Panc1 (cell line): Measurements from ENCODE around the gene TALDO1.

Source experiments
- POLR2AphosphoS5 ChIP-seq: IDR thresholded peaks from 2 replicates; pipeline ENCODE4 v1.6.1; 2012; ENCODE audit warnings: mild to moderate bottlenecking, low read depth, low read length, moderate library complexity
- SIN3A ChIP-seq: IDR thresholded peaks from 2 replicates; pipeline ENCODE4 v1.6.1; 2012; ENCODE audit warnings: low read depth, mild to moderate bottlenecking, low read length, moderate library complexity, borderline replicate concordance; ENCODE audit not compliant: insufficient read depth
- TF ChIP-seq, protein P1 (sequence below): fragments of 450-650 bp; IDR thresholded peaks from 2 replicates; pipeline ENCODE4 v1.5.1; 2017; ENCODE audit warnings: mild to moderate bottlenecking
- TF ChIP-seq, protein P2 (sequence below), 2 experiments: IDR thresholded peaks; 2 replicates each; pipeline ENCODE4 v1.6.1; 2011 to 2012; ENCODE audit warnings: low read depth in 2 of 2, control low read depth in 1 of 2, low read length in 1 of 2, mild to moderate bottlenecking in 1 of 2, moderate library complexity in 1 of 2; ENCODE audit not compliant: insufficient read depth in 1 of 2

DNA sequence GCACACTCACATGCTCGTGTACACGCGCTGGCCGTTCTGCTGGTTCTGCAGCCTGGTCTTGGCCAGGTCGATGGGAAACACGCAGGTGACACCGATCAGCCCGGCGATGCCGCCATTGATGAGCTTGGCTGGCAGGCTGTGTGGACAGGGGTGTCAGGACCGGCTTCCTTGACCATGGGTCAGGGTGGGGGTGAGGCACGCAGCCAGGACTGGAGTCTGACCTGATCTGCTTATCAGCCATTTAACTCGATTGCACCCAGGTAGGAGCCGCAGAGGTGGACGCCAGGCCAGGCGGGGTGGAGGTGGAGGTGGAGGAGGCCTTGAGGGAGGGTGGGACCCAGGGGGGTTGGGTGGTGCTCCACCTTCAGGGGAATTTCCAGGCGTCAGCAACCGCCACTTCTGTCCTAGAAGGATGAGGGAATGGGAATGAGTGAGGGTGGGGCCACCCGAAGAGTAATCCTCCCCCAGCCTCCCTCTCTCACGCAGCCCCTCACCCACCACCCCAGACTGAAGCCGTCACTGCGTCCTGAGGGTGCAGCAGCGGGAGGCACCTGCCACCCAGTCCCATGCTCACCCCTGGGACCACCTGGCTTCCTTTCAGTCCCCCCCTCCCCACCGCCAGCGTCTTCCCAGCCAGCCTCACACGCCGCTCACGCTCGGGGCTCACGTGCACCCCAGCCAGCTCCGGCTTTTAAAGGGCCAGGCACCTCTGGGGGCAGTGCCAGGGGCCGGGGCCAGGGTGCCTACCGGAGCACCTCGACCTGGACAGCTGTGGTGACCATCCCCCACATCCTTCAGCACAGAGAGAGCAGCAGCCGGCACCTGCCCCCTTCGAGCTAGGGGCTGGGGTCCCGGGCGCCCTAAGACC, 47.7 kb downstream of the TALDO1 start:
- TF ChIP-seq, protein P1, sequence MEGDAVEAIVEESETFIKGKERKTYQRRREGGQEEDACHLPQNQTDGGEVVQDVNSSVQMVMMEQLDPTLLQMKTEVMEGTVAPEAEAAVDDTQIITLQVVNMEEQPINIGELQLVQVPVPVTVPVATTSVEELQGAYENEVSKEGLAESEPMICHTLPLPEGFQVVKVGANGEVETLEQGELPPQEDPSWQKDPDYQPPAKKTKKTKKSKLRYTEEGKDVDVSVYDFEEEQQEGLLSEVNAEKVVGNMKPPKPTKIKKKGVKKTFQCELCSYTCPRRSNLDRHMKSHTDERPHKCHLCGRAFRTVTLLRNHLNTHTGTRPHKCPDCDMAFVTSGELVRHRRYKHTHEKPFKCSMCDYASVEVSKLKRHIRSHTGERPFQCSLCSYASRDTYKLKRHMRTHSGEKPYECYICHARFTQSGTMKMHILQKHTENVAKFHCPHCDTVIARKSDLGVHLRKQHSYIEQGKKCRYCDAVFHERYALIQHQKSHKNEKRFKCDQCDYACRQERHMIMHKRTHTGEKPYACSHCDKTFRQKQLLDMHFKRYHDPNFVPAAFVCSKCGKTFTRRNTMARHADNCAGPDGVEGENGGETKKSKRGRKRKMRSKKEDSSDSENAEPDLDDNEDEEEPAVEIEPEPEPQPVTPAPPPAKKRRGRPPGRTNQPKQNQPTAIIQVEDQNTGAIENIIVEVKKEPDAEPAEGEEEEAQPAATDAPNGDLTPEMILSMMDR, result no peak
- TF ChIP-seq POLR2AphosphoS5, result peak; percentile 42; the same call in 1 of the 2 replicates
- TF ChIP-seq, protein P2, sequence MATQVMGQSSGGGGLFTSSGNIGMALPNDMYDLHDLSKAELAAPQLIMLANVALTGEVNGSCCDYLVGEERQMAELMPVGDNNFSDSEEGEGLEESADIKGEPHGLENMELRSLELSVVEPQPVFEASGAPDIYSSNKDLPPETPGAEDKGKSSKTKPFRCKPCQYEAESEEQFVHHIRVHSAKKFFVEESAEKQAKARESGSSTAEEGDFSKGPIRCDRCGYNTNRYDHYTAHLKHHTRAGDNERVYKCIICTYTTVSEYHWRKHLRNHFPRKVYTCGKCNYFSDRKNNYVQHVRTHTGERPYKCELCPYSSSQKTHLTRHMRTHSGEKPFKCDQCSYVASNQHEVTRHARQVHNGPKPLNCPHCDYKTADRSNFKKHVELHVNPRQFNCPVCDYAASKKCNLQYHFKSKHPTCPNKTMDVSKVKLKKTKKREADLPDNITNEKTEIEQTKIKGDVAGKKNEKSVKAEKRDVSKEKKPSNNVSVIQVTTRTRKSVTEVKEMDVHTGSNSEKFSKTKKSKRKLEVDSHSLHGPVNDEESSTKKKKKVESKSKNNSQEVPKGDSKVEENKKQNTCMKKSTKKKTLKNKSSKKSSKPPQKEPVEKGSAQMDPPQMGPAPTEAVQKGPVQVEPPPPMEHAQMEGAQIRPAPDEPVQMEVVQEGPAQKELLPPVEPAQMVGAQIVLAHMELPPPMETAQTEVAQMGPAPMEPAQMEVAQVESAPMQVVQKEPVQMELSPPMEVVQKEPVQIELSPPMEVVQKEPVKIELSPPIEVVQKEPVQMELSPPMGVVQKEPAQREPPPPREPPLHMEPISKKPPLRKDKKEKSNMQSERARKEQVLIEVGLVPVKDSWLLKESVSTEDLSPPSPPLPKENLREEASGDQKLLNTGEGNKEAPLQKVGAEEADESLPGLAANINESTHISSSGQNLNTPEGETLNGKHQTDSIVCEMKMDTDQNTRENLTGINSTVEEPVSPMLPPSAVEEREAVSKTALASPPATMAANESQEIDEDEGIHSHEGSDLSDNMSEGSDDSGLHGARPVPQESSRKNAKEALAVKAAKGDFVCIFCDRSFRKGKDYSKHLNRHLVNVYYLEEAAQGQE (IDR thresholded peaks at IDR 0.05; ENCODE audit: insufficient read depth in 1 of 2, low read depth in 2 of 2, low read length in 1 of 2), result no peak
- TF ChIP-seq SIN3A, result 0 out of 2 replicates have a peak, but pooled peaks have one; percentile 21
